CD4-positive, alpha-beta T cell treated with Interleukin-6 at 100 ng/mL for 8 hours (primary cell): ENCODE results near the gene CANT1.
A peak's percentile ranks its signal among the peaks of the same experiment; 100 is the strongest.

Experiments
- DNase-seq: peaks from one replicate; pipeline ENCODE4 v3.0.0-alpha.2; 2020; ENCODE audit warnings: mixed read lengths, low spot score

The CANT1 gene

GRCh38 chr17:79009397-79010303 is at the start of gene CANT1:
TSS of gene CANT1 (minus strand) at chr17:79009764. CDS start at chr17:78997622, 12,142 bp downstream.
- peak; percentile 83 for DNase-seq

GRCh38 chr17:79057737-79058385 is 48.3 kb upstream of the CANT1 start:
- DNase-seq = no peak

- DNase-seq = no peak
These were observed 45.6 kb upstream of the CANT1 start for GRCh38 chr17:79055197-79055596.

- no peak for DNase-seq
These were observed 44.8 kb upstream of the CANT1 start for GRCh38 chr17:79054200-79054960.

GRCh38 chr17:79053251-79053925 is 43.8 kb upstream of the CANT1 start:
- DNase-seq = no peak

- no peak for DNase-seq
These were observed 42.6 kb upstream of the CANT1 start for GRCh38 chr17:79052131-79052530.

GRCh38 chr17:79051306-79051705 is 41.7 kb upstream of the CANT1 start:
- DNase-seq = no peak

GRCh38 chr17:79050551-79050950 is 41.0 kb upstream of the CANT1 start:
- no peak for DNase-seq

GRCh38 chr17:79049821-79050220 is 40.3 kb upstream of the CANT1 start:
- DNase-seq = no peak

GRCh38 chr17:79048826-79049755 is 39.5 kb upstream of the CANT1 start:
- no peak for DNase-seq

- DNase-seq = no peak
These were observed 38.6 kb upstream of the CANT1 start for GRCh38 chr17:79047923-79048825.

- no peak for DNase-seq
These were observed 37.8 kb upstream of the CANT1 start for GRCh38 chr17:79047291-79047920.

GRCh38 chr17:79046916-79047280 is 37.3 kb upstream of the CANT1 start:
- no peak for DNase-seq

GRCh38 chr17:79046197-79046915 is 36.8 kb upstream of the CANT1 start:
- no peak for DNase-seq

GRCh38 chr17:79045842-79046196 is 36.3 kb upstream of the CANT1 start:
- peak; percentile 49 for DNase-seq

GRCh38 chr17:79045001-79045729 is 35.6 kb upstream of the CANT1 start:
- no peak for DNase-seq

- DNase-seq = no peak
These were observed 34.9 kb upstream of the CANT1 start for GRCh38 chr17:79044462-79044861.

GRCh38 chr17:79043931-79044320 is 34.4 kb upstream of the CANT1 start:
- DNase-seq = no peak
